GM23248 (cell line): Measurements from ENCODE around the gene MED12. TPM values are rescaled to one million over a fixed set of nuclear protein-coding genes. Genes with fewer than 3 reads are reported as not detected.
A peak's percentile ranks its signal among the peaks of the same experiment; 100 is the strongest.

Experiments
- DNase-seq: peaks from one replicate; pipeline ENCODE4 v3.0.0-alpha.2; 2015
- H2AFZ ChIP-seq: fragments of 200-600 bp; sonication (generic); 2 replicates; pipeline ENCODE4 v1.6.1; 2016; ENCODE audit warnings: antibody characterized with exemption
- H3F3A ChIP-seq: fragments of 200-600 bp; sonication (generic); 2 replicates; pipeline ENCODE4 v1.6.1; 2016; ENCODE audit warnings: mild to moderate bottlenecking, antibody characterized with exemption, mixed run types; ENCODE audit not compliant: insufficient read depth
- H3K27ac ChIP-seq: fragments of 200-600 bp; sonication (generic); 2 replicates; pipeline ENCODE4 v1.5.1; 2016; ENCODE audit warnings: mild to moderate bottlenecking
- H3K27me3 ChIP-seq: fragments of 200-600 bp; sonication (generic); replicated peaks from 2 replicates; pipeline ENCODE4 v1.6.1; 2016; ENCODE audit warnings: mild to moderate bottlenecking; ENCODE audit not compliant: insufficient read depth
- H3K36me3 ChIP-seq: fragments of 200-600 bp; sonication (generic); 2 replicates; pipeline ENCODE4 v1.6.1; 2016; ENCODE audit warnings: low read depth, mild to moderate bottlenecking
- H3K4me1 ChIP-seq: fragments of 200-600 bp; sonication (generic); 2 replicates; pipeline ENCODE4 v1.6.1; 2016; ENCODE audit warnings: mild to moderate bottlenecking; ENCODE audit not compliant: insufficient read depth
- H3K4me2 ChIP-seq: fragments of 200-600 bp; sonication (generic); one replicate; pipeline ENCODE4 v1.6.1; 2016; ENCODE audit warnings: mild to moderate bottlenecking; ENCODE audit not compliant: unreplicated experiment
- H3K4me3 ChIP-seq: fragments of 200-600 bp; sonication (generic); 2 replicates; pipeline ENCODE4 v1.5.1; 2016; ENCODE audit warnings: mild to moderate bottlenecking
- H3K79me2 ChIP-seq: fragments of 200-600 bp; sonication (generic); 2 replicates; pipeline ENCODE4 v1.6.1; 2016; ENCODE audit warnings: mild to moderate bottlenecking; ENCODE audit not compliant: insufficient read depth
- H3K9ac ChIP-seq: fragments of 200-600 bp; sonication (generic); 2 replicates; pipeline ENCODE4 v1.6.1; 2016; ENCODE audit warnings: mild to moderate bottlenecking
- H3K9me2 ChIP-seq: fragments of 200-600 bp; sonication (generic); 2 replicates; pipeline ENCODE4 v1.6.1; 2016; ENCODE audit warnings: mixed run types, mild to moderate bottlenecking, moderate library complexity; ENCODE audit not compliant: insufficient read depth
- H3K9me3 ChIP-seq: fragments of 200-600 bp; sonication (generic); one replicate; pipeline ENCODE4 v1.6.1; 2017; ENCODE audit warnings: low read depth
- H4K20me1 ChIP-seq: fragments of 200-600 bp; sonication (generic); 2 replicates; pipeline ENCODE4 v1.6.0; 2016; ENCODE audit not compliant: insufficient read depth
- EZH2 ChIP-seq: fragments of 200-600 bp; sonication (generic); IDR thresholded peaks from 2 replicates; pipeline ENCODE4 v1.6.1; 2018; ENCODE audit warnings: antibody characterized with exemption, mild to moderate bottlenecking; ENCODE audit not compliant: insufficient read depth, poor library complexity, severe bottlenecking
- EZH2phosphoT487 ChIP-seq: fragments of 200-600 bp; sonication (generic); IDR thresholded peaks from 2 replicates; pipeline ENCODE4 v1.6.1; 2018; ENCODE audit warnings: antibody characterized with exemption, moderate library complexity, mild to moderate bottlenecking, low read depth; ENCODE audit not compliant: insufficient read depth
- WGBS, 2 experiments: methylation state at CpG; one replicate each; pipeline ENCODE4 v1.1.6; 2015 to 2017; ENCODE audit warnings: low lambda C conversion rate in 2 of 2, low coverage in 1 of 2; ENCODE audit errors: missing lambda C conversion rate in 2 of 2; 5-methylcytosine and 5-hydroxymethylcytosine counted together
- in situ Hi-C: fragments of 300-500 bp; cut with MboI; formaldehyde crosslinking; loops from 2 replicates; pipeline ENCODE4 v1.15.0; 2020
- polyA plus RNA-seq: library from polyadenylated mRNA; unstranded; fragments of >200 nt; fragmentation: Nextera tagmentation; extraction: Ambion mirVana; gene quantifications from 2 replicates; pipeline ENCODE4 v1.2.1, GENCODE V29; 2016
- total RNA-seq: library from RNA; depleted of rRNA; stranded (reverse); fragments of >200 nt; shearing (Covaris generic); gene quantifications from 2 replicates; pipeline ENCODE4 v1.2.3, GENCODE V29; 2014

MED12 gene
- total and polyA plus RNA-seq, 2 experiments from 2014 or later = 10.0 to 14.9 TPM

GRCh38 chrX:71099736-71100135 lies 18.7 kb upstream of the MED12 start:
- Histone ChIP-seq H2AFZ (no peak overlapping the region), H3K4me2 (no peak overlapping the region), H3K27me3 (no peaks in the 10 kb centered on the region), H3K4me1 (no peaks in the 10 kb centered on the region), H3K9ac (no peak overlapping the region), H3F3A (no peaks in the 10 kb centered on the region), H3K9me3 (no peaks in the 10 kb centered on the region), H3K27ac (no peak overlapping the region), H3K9me2 (no peaks in the 10 kb centered on the region), H3K4me3 (no peak overlapping the region), H3K79me2 (no peaks in the 10 kb centered on the region), H4K20me1 (no peaks in the 10 kb centered on the region), H3K36me3 (no peaks in the 10 kb centered on the region)
- TF ChIP-seq EZH2phosphoT487 (no peak), EZH2 (no peak)
- no peak for DNase-seq
- in situ Hi-C loops = no loop called here
- 81 to 92% methylated on average over 3 of the region's 4 CpGs for WGBS, 2 experiments

GRCh38 chrX:71100581-71101505 lies 17.6 kb upstream of the MED12 start:
- no peaks in the 10 kb centered on the region for H4K20me1 ChIP-seq
- DNase-seq = no peak
- H3F3A ChIP-seq = no peaks in the 10 kb centered on the region
- no peaks in the 10 kb centered on the region for H3K9me2 ChIP-seq
- in situ Hi-C loops = no loop called here
- H3K27ac ChIP-seq = no peak overlapping the region
- no peak overlapping the region for H3K4me2 ChIP-seq
- H2AFZ ChIP-seq = no peak overlapping the region
- H3K9ac ChIP-seq = no peak overlapping the region
- no peaks in the 10 kb centered on the region for H3K4me1 ChIP-seq
- no peak overlapping the region for H3K4me3 ChIP-seq
- no peaks in the 10 kb centered on the region for H3K36me3 ChIP-seq
- 83 to 89% methylated on average over 16 to 24 of the region's 31 CpGs for WGBS, 2 experiments
- H3K79me2 ChIP-seq = no peaks in the 10 kb centered on the region
- TF ChIP-seq EZH2 = no peak
- no peak for TF ChIP-seq EZH2phosphoT487
- no peaks in the 10 kb centered on the region for H3K9me3 ChIP-seq
- no peaks in the 10 kb centered on the region for H3K27me3 ChIP-seq

DNA sequence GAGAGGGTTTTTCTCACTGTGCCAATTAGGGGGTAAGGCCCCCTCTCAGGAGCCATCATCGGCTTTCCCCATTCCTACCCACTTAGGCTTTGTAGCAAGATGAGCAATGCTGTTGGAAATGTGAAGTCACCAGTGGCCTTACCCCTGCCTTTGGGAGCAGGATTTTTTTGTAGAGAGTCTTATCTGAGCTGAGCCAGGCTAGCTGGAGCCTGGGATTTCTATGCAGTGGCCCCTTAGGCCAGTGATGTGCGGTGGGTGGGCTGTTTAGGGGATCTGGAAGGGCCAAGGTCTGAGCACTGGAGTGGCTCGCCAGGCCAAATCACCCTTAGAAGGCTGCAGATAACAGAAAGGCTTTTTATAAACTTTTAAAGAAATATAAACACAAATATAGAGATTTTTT lies 16.1 kb upstream of the MED12 start:
- in situ Hi-C loops = no loop called here
- no peak overlapping the region for H2AFZ ChIP-seq
- H3K9ac ChIP-seq = no peak overlapping the region
- H3F3A ChIP-seq = no peaks in the 10 kb centered on the region
- no peaks in the 10 kb centered on the region for H3K4me1 ChIP-seq
- no peaks in the 10 kb centered on the region for H3K27me3 ChIP-seq
- WGBS, 2 experiments = 0 to 31% methylated on average over 1 to 3 of the region's 3 CpGs
- no peak overlapping the region for H3K27ac ChIP-seq
- H4K20me1 ChIP-seq = no peaks in the 10 kb centered on the region
- H3K79me2 ChIP-seq = no peaks in the 10 kb centered on the region
- no peaks in the 10 kb centered on the region for H3K9me3 ChIP-seq
- DNase-seq = no peak
- no peaks in the 10 kb centered on the region for H3K9me2 ChIP-seq
- H3K36me3 ChIP-seq = no peaks in the 10 kb centered on the region
- TF ChIP-seq EZH2 = no peak
- TF ChIP-seq EZH2phosphoT487 = no peak
- no peak overlapping the region for H3K4me2 ChIP-seq
- H3K4me3 ChIP-seq = no peak overlapping the region

DNA sequence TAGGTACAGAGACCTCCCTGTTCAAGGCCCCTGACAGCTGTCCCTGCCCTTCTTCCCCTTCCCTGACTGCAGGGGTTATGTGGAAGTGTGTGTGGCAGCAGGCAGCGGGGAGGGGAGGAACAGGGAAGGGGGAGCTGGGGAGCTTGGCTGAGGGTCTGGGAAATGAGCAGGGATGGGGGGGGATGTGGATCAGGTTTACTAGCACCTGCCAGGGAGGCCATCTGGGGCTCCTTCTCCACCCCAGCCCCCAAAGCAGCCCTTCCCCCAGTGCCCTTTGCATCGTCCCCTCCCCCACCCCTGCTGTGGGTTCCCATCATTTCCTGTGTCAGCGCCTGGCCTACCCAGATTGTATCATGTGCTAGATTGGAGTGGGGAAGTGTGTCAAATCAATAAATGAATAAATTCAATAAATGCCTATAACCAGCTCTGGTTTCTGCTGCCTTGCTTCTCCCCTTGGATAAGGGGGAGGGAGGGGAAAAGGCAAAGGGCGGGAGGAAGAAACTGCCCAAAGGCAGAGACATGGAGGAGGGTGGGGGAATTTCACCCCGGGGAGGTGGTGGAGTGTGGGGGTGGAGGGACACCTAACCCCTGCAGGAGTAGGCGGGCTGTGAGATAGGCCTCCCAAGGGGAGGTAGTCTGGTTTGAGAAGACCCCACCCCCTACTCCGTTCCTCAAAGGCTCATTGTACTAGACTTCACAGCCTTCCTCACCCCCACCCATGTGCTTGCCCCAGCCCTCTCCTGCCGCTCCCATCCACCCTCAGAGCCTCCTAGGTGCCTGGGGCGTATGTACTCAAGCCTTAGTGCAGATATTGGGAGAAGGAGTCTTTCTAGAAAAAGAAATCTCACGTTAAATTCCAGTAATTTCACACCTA lies 15.0 kb upstream of the MED12 start:
- H3K27me3 ChIP-seq = no peaks in the 10 kb centered on the region
- no peak overlapping the region for H3K27ac ChIP-seq
- H3K9me3 ChIP-seq = no peaks in the 10 kb centered on the region
- DNase-seq = peak; percentile 14
- H3K9ac ChIP-seq = no peak overlapping the region
- H3K9me2 ChIP-seq = no peaks in the 10 kb centered on the region
- WGBS, 2 experiments = 37 to 60% methylated on average over 2 to 10 of the region's 10 CpGs
- no peaks in the 10 kb centered on the region for H3K4me1 ChIP-seq
- in situ Hi-C loops = no loop called here
- H3K4me3 ChIP-seq = no peak overlapping the region
- no peaks in the 10 kb centered on the region for H3K36me3 ChIP-seq
- no peaks in the 10 kb centered on the region for H3K79me2 ChIP-seq
- H2AFZ ChIP-seq = no peak overlapping the region; the same call in 1 of the 2 replicates
- no peaks in the 10 kb centered on the region for H3F3A ChIP-seq
- H3K4me2 ChIP-seq = no peak overlapping the region
- no peak for TF ChIP-seq EZH2phosphoT487
- no peaks in the 10 kb centered on the region for H4K20me1 ChIP-seq
